GM21423 (cell line): ENCODE data around the gene CERS4.
"Not testable (repeated sequence)": the region's sequence is repeated elsewhere in the genome, so short reads cannot be mapped to it uniquely, and the experiment has no call there.

Experiments used
- ATAC-seq: cut with Tn5 transposase; IDR thresholded peaks from one replicate; pipeline ENCODE4 v1.9.1; 2021; ENCODE audit warnings: mild to moderate bottlenecking, moderate library complexity; ENCODE audit not compliant: unreplicated experiment

Gene CERS4

GRCh38 chr19:8259142-8259921 is 50.2 kb downstream of the CERS4 start:
- ATAC-seq = no peak

GRCh38 chr19:8259922-8260247 is 50.7 kb downstream of the CERS4 start:
- ATAC-seq = no peak

GRCh38 chr19:8261347-8261746 is 52.2 kb downstream of the CERS4 start:
- no peak for ATAC-seq

GRCh38 chr19:8261881-8262280 is 52.7 kb downstream of the CERS4 start:
- ATAC-seq = no peak

GRCh38 chr19:8262431-8262830 is 53.3 kb downstream of the CERS4 start:
- no peak for ATAC-seq

GRCh38 chr19:8264248-8264647 is 55.1 kb downstream of the CERS4 start:
- not testable (repeated sequence) for ATAC-seq

GRCh38 chr19:8265872-8266271 is 56.7 kb downstream of the CERS4 start:
- ATAC-seq = no peak

GRCh38 chr19:8269724-8270123 is 60.6 kb downstream of the CERS4 start:
- no peak for ATAC-seq

- not testable (repeated sequence) for ATAC-seq
Observed at GRCh38 chr19:8276508-8276907, 67.3 kb downstream of the CERS4 start.

GRCh38 chr19:8291337-8291736 is 82.2 kb downstream of the CERS4 start:
- not testable (repeated sequence) for ATAC-seq

- no peak for ATAC-seq
Observed at GRCh38 chr19:8302357-8302691, 93.2 kb downstream of the CERS4 start.

GRCh38 chr19:8302734-8303133 is 93.6 kb downstream of the CERS4 start:
- no peak for ATAC-seq

- no peak for ATAC-seq
Observed at GRCh38 chr19:8304841-8305621, 95.9 kb downstream of the CERS4 start.

GRCh38 chr19:8305798-8306197 is 96.6 kb downstream of the CERS4 start:
- ATAC-seq = no peak

- no peak for ATAC-seq
Observed at GRCh38 chr19:8306235-8307054, 97.3 kb downstream of the CERS4 start.

- no peak for ATAC-seq
Observed at GRCh38 chr19:8307400-8307964, 98.3 kb downstream of the CERS4 start.

GRCh38 chr19:8307965-8308866 is 99.0 kb downstream of the CERS4 start, which contains the start of gene CD320:
CD320 (minus strand) TSS chr19:8308358; CDS start chr19:8308290, 68 bp downstream.
- ATAC-seq = peak; percentile 67

- no peak for ATAC-seq
Observed at GRCh38 chr19:8308891-8309291, 99.7 kb downstream of the CERS4 start.

GRCh38 chr19:8310342-8311055 is 101.3 kb downstream of the CERS4 start:
- no peak for ATAC-seq
